ENCODE results near the gene SMYD5.
"Not testable (repeated sequence)": the region's sequence is repeated elsewhere in the genome, so short reads cannot be mapped to it uniquely, and the experiment has no call there.

Gene SMYD5

DNA sequence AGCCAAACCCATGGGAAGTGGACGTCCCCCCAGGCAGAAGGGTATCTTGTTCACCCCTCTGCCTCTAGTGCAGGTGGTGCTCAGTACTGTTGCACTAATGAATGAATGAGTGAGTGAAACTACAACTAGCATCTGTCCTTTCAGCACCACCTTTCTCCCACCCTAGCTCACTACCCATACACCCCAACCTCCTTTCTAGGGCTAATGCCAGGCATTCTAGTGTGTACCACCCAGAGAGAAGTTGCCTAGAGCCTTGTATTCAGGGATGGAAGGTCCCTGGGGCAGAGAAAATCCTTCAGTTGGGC, 42.5 kb downstream of the SMYD5 start:
- H3K4me3 Mint-ChIP-seq = no peak overlapping the region
- DNase-seq = no peak
- H3K27me3 Mint-ChIP-seq = no peaks in the 10 kb centered on the region
- no peaks in the 10 kb centered on the region for H3K9me3 Mint-ChIP-seq
- peaks cover 19 to 50% of the 10 kb centered on the region in 2 donors for H3K36me3 Mint-ChIP-seq
- H3K4me1 Mint-ChIP-seq = peaks cover 4 to 6% of the 10 kb centered on the region in 2 donors
- H3K27ac Mint-ChIP-seq = peak overlapping the region; percentile 70
- ATAC-seq (replicated peaks) = peak in 1 of 2 donors; percentile 6

DNA sequence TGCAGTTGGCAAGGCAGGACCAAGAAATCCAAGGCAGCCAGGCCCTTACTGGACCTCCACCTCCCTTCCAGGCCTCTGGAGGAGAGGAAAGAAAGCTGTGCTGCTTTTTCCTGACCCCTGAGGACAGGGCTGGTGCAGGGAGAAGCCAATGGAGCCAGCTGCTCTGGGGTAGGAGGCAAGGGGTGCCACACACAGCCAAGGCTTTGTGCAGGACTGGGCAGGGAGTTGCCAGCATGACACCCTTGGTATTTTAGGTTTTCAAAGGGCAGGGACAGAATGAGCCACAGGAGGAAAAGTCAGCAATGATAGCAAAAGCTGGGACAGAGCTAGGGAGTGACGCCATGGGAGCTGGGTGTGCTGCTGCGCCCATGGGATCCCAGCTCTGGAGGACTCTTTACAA, 43.0 kb downstream of the SMYD5 start:
- Mint-ChIP-seq H3K36me3 (peaks cover 19 to 50% of the 10 kb centered on the region in 2 donors), H3K27ac (peak overlapping the region; percentile 70), H3K27me3 (no peaks in the 10 kb centered on the region), H3K4me1 (peaks cover 4 to 6% of the 10 kb centered on the region in 2 donors), H3K4me3 (no peak overlapping the region), H3K9me3 (no peaks in the 10 kb centered on the region)
- DNase-seq = no peak
- ATAC-seq (replicated peaks) = no peak

DNA sequence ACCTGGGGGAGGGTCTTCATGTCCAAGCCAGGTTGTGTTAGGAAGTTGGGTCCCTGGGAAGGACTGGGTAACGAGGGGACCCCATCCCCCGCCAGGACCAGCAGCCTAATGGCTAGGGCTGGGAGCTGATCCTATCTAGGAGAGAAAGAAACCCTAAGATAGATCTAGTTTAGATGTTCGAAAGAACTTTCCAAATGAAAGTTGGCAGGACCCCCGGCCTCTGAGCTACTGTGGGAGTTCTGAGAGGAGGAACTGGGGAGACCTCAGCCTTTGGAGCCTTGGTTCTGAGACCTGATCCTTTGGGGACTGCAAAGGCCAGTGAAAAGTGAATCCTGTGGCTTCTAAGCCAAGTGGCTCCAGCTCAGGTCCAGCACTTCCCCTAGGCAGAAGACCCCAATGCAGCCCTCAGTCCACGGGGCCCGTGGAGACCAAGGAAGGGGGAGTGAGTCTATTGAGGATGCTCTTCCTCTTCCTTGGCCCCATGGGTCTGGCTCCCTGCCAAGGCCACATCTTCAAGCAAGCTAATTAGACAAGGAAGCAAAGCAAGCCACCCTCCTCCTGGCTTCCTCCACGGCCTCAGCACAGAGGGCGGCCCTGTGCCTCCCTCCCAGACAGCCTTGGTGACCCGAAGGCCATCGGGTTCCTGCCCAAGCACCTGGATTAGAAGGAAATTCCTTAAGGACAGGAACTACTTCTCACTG, 43.5 kb downstream of the SMYD5 start:
- no peak overlapping the region for H3K4me3 Mint-ChIP-seq

DNA sequence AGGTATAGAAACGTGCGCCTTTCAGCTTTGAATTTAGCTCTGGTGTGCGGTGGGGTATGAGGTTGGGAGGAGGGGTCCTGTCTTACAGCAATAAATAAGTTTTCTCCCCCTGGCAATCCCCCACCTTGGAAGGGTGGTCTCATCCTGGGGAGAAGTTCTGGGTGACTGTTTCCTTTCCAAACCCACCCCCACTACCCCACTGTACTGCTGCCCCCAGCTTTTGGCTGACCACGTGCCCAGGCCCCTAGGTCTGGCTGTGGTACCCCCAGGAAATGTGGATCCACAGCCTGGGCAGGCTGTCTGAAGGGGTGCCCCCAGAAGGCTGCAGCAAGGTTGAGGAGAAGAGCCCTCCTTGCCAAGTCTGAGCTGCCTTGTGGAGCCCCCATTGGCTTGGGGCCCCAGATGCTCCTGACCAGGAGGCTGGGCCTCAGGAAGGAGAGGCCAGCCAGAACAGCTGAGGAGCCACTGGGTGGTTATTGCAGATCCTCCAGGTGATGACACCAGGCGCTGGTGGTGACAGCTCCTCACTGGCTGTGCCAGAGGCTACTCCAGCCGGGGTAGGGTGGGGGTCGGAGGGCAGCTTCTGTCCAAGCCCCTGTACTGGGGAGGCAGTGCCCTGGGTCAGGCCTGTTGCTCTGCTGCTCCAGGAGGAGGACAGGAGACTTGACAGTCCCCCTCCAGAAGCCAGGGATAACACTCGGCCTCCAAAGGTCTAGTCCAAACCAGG, 44.3 kb downstream of the SMYD5 start:
- Mint-ChIP-seq H3K9me3 (no peaks in the 10 kb centered on the region), H3K27ac (no peak overlapping the region), H3K4me1 (peaks cover 4 to 6% of the 10 kb centered on the region in 2 donors), H3K27me3 (no peaks in the 10 kb centered on the region), H3K4me3 (no peak overlapping the region), H3K36me3 (peaks cover 23 to 44% of the 10 kb centered on the region in 2 donors)
- DNase-seq (no peak), ATAC-seq (replicated peaks) (no peak)

More for the DNA sequence above, 43.5 kb downstream of the SMYD5 start:
- H3K27ac Mint-ChIP-seq = peak overlapping the region; percentile 70
- H3K4me1 Mint-ChIP-seq = peaks cover 4 to 6% of the 10 kb centered on the region in 2 donors
- ATAC-seq (replicated peaks) (no peak), DNase-seq (no peak)
- no peaks in the 10 kb centered on the region for H3K27me3 Mint-ChIP-seq
- no peaks in the 10 kb centered on the region for H3K9me3 Mint-ChIP-seq
- peaks cover 19 to 46% of the 10 kb centered on the region in 2 donors for H3K36me3 Mint-ChIP-seq

DNA sequence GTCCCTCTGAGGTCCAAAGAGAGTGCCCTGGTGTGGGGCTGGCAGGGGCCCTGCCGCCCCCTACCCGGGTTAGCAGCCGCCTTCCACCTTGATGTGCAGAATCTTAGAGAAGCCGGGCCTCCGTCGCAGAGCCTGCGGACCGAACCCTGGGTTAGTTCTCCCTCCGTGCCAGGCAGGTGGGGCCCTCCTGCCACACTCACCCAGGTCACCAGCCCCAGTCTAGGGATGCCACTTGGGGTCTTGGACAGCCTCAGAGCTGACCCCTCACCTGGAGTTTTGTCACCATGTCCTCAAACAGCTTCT, 44.8 kb downstream of the SMYD5 start:
- Mint-ChIP-seq H3K9me3 (no peaks in the 10 kb centered on the region), H3K4me3 (no peak overlapping the region), H3K4me1 (peaks cover 4 to 6% of the 10 kb centered on the region in 2 donors), H3K27ac (peak overlapping the region; percentile 65), H3K36me3 (peaks cover 28 to 46% of the 10 kb centered on the region in 2 donors), H3K27me3 (no peaks in the 10 kb centered on the region)
- ATAC-seq (replicated peaks) = no peak
- no peak for DNase-seq

DNA sequence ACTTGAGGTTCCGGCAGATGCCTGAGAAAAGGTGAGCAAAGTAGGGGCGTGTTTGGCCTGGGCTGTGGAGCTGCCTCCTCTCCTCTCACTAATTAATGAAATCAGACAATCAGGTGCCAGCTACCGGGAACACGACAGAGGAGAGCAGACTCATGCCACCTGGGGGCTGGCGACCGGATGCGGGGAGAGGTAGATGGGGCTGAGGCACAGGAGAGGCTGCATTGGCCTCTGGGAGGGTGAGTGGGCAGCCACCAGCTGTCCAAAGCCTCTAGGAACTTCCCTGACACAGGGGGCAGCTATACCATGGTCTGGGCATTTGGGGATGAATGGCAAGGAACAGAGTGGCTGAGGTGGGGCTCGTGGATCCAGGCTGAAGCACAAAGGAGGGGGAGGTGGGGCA, 45.2 kb downstream of the SMYD5 start:
- DNase-seq (no peak), ATAC-seq (replicated peaks) (no peak)
- Mint-ChIP-seq H3K36me3 (peaks cover 31 to 47% of the 10 kb centered on the region in 2 donors), H3K4me3 (no peak overlapping the region), H3K27ac (peak overlapping the region; percentile 65), H3K27me3 (no peaks in the 10 kb centered on the region), H3K4me1 (peaks cover 4 to 6% of the 10 kb centered on the region in 2 donors), H3K9me3 (no peaks in the 10 kb centered on the region)

DNA sequence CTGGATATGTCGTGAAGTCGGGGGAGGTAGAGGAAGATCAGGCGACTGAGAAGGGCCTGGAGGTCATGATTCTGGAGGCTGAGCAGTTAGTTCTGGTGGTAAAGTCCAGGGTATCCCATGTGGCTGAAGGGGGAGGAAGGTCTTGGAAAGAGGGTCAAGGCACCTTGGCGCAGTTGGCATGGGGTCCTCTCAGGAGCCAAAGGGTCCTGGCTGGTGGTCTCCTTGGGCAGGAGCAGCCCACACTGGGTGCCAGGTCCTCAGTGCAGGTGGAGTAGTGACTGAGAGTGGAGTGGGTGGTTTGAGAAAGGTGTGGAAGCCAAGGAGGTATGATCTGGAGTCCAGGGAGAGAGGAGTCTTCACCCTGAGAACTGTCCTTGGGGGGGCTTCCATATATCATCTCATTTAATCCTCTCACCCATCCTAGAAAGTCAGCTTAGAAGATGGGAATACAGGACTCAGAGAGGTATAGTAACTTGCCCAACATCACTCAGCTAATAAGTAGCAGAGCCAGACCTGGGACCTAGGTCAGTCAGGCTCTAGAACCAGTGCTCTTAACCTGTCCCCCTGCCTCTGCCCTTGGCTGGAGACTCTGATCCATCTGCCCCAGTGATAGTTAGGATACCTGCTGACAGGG, 45.8 kb downstream of the SMYD5 start:
- no peaks in the 10 kb centered on the region for H3K27me3 Mint-ChIP-seq
- H3K4me1 Mint-ChIP-seq = peaks cover 4 to 5% of the 10 kb centered on the region in 2 donors
- H3K9me3 Mint-ChIP-seq = no peaks in the 10 kb centered on the region
- H3K4me3 Mint-ChIP-seq = no peak overlapping the region
- peaks cover 27 to 47% of the 10 kb centered on the region in 2 donors for H3K36me3 Mint-ChIP-seq
- DNase-seq = no peak
- ATAC-seq (replicated peaks) = no peak
- H3K27ac Mint-ChIP-seq = peak overlapping the region; percentile 38

DNA sequence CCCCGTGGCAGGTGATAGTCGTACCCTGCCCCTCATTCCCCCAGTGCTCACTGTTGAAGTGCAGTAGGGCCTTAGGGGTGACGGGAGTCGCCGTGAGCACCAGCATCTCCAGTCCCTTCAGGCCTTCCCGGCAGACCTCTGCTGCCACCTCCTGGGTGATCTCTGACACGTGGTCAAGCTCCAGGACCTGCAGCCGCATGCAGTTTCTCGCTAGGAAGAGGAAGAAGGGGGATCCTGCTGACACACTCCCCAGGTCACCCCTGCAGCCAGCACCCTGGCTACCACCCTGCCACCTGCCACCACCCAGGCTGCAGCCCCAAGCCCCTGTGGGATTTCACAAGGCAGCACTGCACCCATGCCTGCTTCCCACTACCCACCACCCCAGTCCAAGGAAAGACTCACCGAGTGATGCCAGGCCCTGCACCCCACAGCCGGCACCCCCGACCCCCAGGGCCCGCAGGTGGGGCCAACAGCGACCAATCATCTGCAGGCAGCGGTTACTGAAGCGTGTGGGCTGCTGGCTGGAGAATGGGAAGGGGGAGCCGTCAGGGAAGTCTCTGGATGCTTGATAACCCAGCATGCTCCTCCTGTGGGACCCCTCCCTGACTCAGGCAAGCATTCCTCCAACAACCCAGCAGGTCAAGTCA, 46.4 kb downstream of the SMYD5 start:
- Mint-ChIP-seq H3K27me3 (no peaks in the 10 kb centered on the region), H3K27ac (no peak overlapping the region), H3K36me3 (peaks cover 28 to 41% of the 10 kb centered on the region in 2 donors), H3K4me3 (no peak overlapping the region), H3K9me3 (no peaks in the 10 kb centered on the region), H3K4me1 (peaks cover 0 to 4% of the 10 kb centered on the region in 2 donors)
- ATAC-seq (replicated peaks) = peak in 1 of 2 donors; percentile 27
- DNase-seq = no peak

DNA sequence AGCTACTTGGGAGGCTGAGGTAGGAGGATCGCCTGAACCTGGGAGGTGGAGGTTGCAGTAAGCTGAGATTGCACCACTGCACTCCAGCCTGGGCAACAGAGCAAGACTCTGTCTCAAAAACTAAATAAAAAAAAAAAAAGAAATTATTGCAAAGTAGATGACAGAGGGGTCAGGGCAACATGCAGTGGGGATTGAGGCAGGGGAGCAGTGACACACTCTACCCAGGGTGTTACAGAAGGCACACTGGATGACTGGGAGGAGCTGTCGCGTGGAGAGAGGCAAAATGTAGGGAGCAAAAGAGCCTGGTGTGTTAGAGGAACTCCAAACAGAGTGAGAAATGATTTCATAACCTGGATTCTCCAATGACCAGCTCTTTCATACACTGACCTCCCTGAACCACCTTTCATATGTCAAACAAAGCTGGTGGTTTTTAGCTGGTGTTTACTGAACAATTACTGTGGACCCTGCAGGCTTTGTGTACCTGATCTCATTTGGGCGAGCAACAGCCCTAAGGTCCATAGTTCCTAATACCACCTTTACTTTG, 48.1 kb downstream of the SMYD5 start:
- Mint-ChIP-seq H3K4me1 (peaks cover 0 to 6% of the 10 kb centered on the region in 2 donors), H3K9me3 (no peaks in the 10 kb centered on the region), H3K36me3 (peaks cover 32 to 39% of the 10 kb centered on the region in 2 donors), H3K4me3 (no peak overlapping the region), H3K27me3 (no peaks in the 10 kb centered on the region), H3K27ac (no peak overlapping the region)
- DNase-seq = no peak
- ATAC-seq (replicated peaks) = no peak

DNA sequence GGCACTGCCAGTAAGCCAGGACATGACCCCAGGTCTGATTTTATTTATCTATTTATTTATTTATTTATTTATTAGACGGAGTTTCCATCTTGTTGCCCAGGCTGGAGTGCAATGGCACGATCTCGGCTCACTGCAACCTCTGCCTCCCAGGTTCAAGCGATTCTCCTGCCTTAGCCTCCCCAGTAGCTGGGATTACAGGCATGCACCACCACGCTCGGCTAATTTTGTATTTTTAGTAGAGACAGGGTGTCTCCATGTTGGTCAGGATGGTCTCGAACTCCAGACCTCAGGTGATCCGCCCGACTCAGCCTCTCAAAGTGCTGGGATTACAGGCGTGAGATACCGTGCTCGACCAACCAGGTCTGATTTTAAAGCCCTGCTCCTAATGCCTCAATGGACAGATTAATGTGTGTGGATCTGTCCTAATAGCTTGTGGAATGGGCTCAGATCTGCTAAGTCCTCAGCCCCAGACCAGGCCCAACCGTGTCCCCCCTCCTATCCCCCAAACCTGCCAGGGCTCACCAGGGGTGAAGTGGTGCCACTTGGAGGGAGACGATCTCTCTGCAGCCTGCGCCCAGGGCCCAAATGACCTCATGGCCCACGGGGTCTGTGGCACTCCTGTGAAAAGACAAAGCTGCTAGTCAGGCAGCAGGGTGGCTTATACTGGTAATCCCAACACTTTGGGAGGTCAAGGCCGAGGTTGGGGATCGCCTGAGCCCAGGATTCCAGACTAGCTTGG, 48.8 kb downstream of the SMYD5 start:
- not testable (repeated sequence) for H3K9me3 Mint-ChIP-seq; H3K27me3 Mint-ChIP-seq; ATAC-seq (replicated peaks); H3K4me3 Mint-ChIP-seq; H3K4me1 Mint-ChIP-seq; DNase-seq
- peak overlapping the region; percentile 77 for H3K27ac Mint-ChIP-seq
- peaks cover 34 to 42% of the 10 kb centered on the region in 2 donors for H3K36me3 Mint-ChIP-seq

DNA sequence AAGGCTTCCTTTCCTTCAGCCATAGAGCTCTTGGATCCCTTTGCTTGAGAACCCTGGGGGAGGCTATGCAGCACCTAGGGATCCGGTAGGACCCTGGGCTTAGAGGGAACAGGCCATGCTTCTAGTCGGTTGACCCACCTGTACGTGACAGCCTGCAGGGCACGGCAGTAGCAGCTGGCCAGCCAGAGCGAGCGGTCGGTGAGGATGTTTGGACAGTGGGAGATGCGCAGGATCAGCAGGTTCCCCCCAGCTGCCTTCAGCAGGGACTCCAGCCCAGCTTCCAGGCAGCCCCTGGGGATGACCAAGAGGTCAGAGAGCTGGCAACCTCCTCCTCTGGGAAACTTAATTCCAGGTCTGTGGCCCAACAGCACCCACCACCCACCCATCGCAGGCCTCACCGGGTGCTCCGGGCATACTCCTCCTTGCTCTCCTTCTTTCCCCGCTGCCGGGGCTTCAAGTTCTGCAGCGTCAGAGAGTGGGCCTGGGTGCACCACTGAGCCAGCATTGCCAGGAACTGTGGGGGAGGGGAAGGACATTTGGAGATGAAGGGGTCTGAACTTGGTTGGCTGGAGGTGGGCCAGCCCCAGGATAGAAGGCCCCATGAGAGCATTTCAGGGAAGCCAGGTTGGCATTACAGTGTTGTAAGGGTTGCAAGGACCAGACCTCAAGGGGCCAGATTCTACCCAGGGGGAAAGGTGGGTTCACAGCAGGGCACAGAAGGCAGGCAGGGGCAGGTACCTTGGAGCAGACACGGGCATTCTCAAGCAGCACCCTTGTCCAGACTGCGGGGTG, 49.7 kb downstream of the SMYD5 start:
- ATAC-seq (replicated peaks) = no peak

DNA sequence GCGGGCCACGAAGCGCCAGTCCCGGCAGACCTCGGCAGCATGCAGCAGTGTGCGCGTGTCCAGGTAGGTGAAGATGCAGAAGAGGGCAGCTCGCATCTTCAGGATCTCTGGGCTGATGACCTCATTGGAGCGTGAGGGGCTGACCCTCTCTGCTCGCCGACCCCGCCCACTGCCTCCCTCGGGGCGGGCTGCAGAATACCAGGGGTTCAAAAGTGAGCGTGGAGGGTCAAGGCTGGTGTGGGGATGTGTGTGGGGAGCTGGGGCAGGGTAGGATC, 50.2 kb downstream of the SMYD5 start:
- Mint-ChIP-seq H3K36me3 (peaks cover 40 to 48% of the 10 kb centered on the region in 2 donors), H3K27me3 (no peaks in the 10 kb centered on the region), H3K27ac (no peak overlapping the region), H3K4me3 (no peak overlapping the region), H3K4me1 (peaks cover 9 to 10% of the 10 kb centered on the region in 2 donors), H3K9me3 (no peaks in the 10 kb centered on the region)
- DNase-seq = no peak
- no peak for ATAC-seq (replicated peaks)

More for the DNA sequence above, 49.7 kb downstream of the SMYD5 start:
- H3K27ac Mint-ChIP-seq = no peak overlapping the region
- no peaks in the 10 kb centered on the region for H3K27me3 Mint-ChIP-seq
- no peaks in the 10 kb centered on the region for H3K9me3 Mint-ChIP-seq
- H3K36me3 Mint-ChIP-seq = peaks cover 40 to 50% of the 10 kb centered on the region in 2 donors
- no peak overlapping the region for H3K4me3 Mint-ChIP-seq
- H3K4me1 Mint-ChIP-seq = peaks cover 9 to 10% of the 10 kb centered on the region in 2 donors
- no peak for DNase-seq

DNA sequence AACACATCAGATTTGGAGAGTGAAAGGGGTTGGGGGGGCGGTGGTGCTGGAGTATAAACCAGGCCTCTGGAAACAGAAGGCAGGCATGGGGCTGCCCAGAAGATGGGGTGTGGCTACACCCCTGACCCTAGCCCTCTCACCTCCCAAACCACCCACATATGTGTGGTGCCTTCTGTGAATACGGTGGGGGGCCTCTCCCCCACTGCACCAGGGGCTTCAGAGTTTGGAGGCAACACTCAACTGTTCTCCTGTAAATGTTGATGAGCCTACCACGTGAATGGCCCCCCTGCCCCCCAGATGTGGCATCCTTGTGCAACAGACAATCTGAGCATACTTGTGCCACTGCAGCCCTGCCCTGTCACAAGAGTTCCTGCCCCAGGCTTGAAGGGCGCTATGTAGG, 50.7 kb downstream of the SMYD5 start:
- Mint-ChIP-seq H3K36me3 (peaks cover 38 to 43% of the 10 kb centered on the region in 2 donors), H3K27me3 (no peaks in the 10 kb centered on the region), H3K4me3 (no peak overlapping the region), H3K9me3 (no peaks in the 10 kb centered on the region), H3K4me1 (peaks cover 11 to 12% of the 10 kb centered on the region in 2 donors), H3K27ac (no peak overlapping the region)
- no peak for DNase-seq
- ATAC-seq (replicated peaks) = no peak
